SIG-M5 treated with dmso at 0.1 percent for 504 hours (cell line): ENCODE results near the gene SETBP1.
"Not testable (repeated sequence)": the region's sequence is repeated elsewhere in the genome, so short reads cannot be mapped to it uniquely, and the experiment has no call there.

Experiments
- DNase-seq: peaks from one replicate; lab custom pipeline; 2025; ENCODE audit not compliant: unreplicated experiment; lab: John Stamatoyannopoulos, UW

SETBP1 gene

DNA sequence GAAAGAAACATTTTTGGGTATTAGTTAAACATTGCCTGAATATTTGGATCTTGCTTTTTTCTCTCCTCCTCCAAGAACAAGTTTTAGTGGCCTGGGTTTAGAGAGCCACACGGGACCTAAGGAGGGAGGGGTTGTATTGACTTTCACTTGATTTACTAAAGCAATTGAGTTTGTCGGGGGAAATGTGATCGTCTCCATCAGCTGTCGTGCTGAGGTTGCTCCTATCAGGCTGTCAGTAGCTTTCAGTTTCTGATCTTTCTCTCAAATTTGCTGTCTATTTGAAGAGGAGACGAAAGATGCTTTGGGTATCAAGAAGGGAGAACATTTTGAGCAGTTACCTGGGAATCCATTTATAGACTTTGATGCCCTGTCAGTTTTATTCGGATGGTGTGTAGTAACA, 106.0 kb downstream of the SETBP1 start:
- DNase-seq, result no peak

DNA sequence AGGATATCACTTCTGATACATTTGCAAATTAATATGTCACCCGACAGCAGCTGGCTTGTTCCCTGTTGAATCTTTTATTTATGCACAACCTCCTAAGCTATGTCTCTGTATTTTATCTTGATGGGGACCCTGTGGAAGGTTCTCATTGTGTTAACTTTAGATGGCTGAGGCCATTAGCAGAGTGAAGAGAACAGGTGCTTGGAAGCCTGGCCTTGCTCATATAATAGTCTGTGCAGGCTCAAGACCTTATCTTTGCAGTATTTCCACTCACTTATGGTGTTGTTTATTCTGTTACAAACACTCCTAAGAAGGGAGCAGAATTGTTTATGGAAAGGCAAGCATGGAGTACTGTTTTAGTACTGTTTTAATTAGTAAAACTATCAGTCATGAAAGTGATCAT, 107.6 kb downstream of the SETBP1 start:
- DNase-seq, result no peak

DNA sequence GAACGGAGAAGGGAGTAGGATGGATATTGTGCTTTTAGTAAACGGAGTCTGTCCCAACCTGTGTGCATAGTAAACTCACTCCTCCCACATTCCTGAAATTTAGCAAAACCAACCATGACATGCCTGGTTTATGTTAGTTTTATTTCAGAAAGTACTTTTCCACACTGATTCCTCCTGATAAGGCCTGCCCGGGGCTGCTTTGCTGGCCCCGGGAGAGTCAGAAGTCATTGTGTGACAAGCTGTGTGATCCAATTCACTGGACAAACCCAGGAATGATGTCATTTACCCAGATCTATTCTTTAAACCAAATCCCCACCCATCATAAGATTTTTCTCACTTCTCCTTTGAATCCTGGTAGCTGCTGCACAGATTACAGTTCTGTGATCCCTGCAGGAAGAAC, 109.0 kb downstream of the SETBP1 start:
- DNase-seq, result no peak

DNA sequence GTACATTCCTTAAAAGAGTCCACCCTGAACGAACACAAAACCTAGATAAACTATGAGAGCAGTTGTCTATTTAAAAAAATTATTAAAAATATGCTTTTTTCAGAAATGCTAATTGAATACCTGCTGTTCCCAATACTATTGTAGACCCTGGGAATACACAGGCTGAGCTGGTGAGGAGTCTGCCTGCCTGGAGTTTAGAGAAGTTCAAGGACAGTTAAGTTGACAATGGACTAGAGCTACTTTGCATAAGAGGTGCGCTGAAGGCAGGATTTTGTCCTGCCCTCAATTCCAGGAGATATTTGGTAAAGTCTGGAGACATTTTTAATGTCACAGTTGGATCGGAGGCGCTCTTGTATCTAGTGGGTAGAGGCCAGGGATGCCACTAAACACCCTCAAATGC, 110.2 kb downstream of the SETBP1 start:
- no peak for DNase-seq

DNA sequence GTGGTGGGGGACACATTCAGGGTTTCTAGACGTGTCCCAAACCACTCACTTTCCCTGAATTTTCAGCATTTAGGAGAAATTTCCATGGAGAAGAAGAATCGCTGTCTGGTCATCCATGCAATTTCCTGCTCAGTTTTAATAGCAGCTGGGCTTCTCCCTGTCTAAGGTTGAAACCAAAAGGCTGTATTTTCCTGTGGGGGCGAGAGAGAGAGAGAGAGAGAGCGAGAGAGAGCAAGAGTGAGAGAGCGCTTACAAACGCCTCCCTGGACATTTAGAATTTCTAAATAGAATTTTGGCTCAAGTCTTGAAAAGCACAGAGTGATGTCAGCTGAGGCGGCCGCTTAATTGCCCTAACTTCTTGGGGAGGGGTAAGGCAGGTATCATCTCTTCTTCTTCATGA, 110.8 kb downstream of the SETBP1 start:
- DNase-seq, result no peak

DNA sequence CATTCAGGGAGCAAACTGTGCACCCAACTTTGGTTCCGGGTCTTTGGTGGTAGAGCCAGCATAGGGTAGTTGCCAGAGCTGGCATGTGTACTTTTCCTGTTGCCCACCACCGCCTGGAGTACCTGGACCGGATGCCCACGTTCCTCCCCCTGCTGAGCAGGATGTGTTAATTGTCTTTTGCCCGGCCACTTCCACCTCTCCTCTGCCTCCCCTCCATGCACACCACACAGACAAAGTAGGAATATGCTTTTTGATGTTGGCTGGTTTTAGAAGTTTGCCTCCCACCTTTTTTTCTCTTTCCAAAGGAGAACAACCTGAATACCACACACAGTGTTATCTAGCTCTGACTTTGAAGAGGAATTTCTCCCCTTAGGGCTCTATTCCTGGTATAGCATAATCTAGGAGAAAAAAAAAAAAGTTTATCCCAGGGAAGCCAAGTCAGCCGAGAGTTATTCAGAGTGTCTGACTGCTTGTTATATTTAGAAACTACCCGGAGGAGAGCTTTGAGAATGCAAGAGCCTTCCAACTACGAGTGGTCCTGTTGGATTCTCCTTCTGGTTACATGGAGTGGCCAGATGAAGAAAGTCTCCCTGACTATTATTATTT, 111.9 kb downstream of the SETBP1 start:
- DNase-seq, result no peak

DNA sequence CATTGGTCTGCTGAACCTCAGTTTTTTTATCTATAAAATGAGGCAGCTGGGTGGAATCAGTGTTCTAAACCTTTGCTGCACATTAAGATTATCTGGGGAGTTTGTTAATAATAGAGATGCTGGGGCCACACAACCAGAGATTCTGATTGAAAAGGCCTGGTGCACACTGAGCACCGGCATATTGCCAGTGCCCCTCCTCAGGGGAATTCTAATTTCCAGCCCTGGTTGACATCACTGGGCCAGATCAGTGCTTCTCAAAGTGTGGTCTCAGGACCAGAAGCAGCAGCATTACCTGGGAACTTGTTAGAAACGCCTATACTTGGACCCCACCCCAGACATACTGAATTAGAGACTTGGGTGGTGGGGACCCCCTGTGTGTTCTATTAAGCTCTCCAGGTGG, 112.5 kb downstream of the SETBP1 start:
- no peak for DNase-seq

DNA sequence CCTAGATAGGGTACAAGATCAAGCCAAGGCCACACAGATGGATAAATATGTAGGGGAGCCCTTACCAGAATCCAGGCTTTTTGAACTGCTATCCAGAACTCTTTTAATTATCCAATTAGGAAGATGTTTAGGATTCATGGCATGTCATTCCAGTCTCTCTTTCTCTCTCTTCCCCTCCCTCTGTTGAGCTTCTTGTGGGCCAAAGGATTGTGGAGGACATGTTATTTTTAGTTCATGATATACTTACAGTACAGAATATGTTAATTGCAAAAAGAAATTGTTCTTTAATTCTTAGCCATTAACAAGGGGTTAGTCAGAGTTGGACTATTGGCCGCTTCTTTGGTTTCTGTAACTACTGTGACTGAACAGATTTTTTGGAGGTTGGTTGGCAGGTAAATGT, 113.0 kb downstream of the SETBP1 start:
- no peak for DNase-seq

DNA sequence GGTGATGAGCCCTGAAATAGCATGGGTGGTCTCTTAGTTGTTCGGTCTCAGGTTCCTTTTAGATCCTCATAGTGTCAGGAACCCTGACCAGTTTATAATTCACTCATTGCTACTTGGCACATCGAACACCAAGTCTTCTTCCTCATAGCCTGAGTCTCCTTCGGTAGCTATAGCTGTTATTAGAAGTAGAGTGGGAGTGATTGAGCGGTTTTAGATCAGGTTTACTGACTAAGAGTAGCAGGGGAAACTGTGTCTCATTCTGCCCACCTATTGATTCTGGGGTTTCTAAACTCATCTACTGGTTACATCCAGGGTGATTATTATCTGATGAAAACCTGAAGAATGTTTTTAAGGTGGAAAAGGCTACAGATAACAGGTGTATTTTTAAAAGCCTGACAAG, 114.6 kb downstream of the SETBP1 start:
- no peak for DNase-seq

DNA sequence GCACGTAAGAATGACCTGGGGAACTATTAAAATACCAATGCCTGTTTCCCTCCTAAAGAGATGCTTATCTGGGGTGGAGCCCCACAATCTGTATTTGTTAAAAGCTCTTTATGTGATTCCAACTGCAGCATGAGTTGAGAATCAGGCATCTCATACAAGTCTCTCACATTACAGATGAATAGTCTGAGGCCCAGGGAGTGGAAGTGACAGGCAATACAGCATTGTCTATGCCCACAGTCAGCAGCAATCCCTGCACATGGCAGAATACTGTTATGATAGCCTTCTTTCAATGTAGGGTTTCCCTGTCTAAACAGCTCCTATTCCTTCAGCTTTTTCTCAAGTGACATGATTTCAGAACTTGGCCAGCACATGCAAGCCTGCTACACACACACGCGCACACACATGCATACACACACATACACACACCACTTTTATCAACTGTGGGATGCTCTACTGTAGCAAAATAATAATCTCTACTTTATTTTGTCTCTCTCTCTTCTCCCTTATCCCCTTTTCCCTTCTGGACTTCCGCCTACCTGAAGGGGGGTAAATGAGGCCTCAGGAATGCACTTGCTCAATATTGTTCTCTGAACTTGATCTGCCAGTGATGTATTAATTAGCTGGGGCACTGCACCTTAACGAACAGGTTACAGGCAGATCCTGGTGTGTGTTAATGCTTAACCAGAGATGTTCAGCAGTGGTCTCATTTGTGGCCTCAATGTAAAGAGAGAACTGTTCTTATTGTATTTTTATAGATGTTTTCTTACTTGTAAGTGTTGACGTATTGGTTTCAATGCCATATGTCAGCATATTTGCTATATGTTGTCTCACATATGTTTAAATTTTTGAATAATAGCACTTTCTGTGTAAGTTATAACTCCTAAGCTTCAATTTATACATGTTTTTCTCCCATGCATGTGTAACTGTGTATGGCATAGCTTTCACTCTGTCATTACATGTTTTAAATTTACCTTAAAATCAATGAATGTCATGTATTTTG, 116.0 kb downstream of the SETBP1 start:
- DNase-seq, result no peak

DNA sequence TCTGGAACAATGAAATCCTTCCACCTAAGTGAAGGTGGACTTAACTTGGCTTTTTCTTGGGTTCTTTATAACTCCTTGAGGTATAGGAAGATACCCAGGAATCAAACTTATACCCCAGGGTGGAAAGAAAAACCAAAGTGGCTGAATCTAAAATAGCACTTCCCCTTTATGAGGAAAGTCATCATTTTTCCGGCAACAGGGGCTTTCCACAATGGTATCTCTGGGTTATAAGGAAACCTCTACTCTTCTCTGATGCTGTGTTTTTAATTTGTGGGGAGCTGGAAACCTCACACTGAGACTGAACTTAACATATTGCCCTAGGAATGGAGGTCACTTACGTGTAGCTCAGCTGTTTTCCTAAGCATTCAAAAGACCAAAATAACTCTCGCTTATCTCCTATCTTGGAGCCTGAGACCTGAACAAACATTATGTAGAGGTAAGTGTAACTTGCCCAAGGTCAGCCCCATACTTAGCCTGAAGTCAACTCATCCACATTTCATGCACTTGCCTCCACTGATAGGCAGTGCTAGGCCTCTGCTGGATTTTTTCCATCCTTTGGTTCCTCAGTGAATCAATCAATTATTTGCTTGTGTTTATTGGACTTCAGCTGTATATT, 117.9 kb downstream of the SETBP1 start:
- DNase-seq, result no peak

DNA sequence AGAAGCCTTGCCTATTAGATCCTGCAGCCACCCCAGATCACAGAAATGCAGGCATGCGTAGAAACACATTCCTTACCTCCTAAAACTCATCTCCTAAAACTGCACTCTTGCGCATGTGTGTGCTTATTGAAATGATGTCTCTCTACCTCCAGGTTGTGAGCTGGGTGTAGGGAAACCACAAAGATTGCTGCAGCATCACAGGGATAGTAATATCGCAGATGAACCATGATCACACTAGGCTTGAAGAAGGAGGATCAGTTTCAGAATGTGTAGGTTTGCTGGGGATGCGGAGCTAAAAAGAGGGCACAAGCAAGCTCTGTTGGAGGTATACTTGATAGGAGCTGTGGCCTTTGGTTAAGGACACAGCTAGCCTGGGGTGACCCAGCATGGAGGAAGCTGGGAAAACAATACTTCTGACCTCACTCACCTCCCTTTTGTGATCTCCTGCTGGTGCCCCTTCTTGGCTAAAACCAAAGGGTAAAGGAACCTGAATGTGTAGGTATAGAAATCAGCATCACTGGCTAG, 118.8 kb downstream of the SETBP1 start:
- no peak for DNase-seq

DNA sequence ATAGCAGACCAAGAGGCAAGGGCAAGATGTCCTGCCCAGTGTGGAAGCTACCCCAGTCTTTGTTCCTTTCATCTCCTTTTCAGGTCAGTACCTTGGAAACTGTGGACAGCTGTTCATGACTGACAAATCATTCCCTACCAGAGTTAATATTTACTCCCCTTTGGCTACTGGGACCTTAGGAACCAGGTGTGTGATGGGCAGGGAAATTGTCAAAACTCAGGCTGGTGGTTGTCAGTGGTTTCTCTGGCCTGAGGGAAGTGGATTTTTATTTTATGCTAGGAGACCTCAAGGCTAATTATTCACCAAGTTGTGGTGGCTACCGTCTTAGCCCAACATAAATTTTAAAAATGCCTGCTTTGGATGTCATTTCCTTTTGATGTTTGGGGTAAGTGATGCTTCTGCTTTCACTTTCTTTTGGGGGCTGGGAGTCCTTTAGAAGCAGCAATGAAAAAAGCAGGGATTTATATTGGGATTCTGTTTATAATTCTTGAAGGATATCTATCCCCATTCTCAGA, 119.3 kb downstream of the SETBP1 start:
- no peak for DNase-seq

DNA sequence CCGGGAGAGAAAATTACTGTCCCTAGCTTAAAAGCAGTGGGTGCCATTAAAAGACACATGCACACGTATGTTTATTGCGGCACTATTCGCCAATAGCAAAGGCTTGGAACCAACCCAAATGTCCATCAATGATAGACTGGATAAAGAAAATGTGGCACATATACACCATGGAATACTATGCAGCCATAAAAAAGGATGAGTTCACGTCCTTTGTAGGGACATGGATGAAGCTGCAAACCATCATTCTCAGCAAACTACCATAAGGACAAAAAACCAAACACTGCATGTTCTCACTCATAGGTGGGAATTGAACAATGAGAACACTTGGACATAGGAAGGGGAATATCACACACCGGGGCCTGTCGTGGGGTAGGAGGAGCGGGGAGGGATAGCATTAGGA, 120.1 kb downstream of the SETBP1 start:
- not testable (repeated sequence) for DNase-seq

DNA sequence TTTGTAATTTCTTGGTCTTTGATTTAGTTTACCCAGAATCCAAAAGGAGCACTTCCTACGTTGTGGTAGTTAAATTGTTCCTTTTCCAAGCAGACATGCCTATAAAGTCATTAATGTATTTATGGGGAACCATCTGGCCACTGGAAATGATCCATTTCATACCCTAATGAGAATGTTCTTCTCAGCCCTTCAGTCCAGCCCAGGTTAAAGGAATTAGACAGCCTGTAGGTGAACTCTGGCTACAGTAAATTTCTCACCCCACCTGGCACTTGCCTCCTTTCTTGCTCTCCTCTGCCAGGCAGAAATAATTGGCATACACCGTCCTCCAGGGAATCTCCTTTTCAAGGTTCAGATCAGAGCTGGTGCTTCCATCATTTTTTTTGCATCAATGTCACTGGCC, 121.1 kb downstream of the SETBP1 start:
- DNase-seq, result no peak

DNA sequence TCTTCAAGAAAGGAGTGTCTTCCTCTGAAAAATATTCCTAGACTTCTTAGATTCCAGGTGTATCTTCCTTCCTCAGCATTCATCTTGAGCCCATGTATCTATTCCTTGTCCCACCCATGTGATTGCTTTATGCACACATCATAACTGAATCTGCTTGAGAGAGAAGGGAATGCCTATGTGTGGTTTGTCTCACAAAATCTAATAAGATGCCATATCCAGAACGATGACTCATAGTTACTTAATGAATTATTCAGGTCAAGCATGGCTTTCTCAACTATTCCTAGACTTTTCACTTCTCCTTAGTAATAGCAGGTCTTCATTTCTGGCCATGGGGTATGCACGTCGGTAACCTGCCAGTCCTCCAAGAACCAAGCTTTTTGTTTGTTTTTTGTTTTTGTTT, 121.8 kb downstream of the SETBP1 start:
- no peak for DNase-seq

DNA sequence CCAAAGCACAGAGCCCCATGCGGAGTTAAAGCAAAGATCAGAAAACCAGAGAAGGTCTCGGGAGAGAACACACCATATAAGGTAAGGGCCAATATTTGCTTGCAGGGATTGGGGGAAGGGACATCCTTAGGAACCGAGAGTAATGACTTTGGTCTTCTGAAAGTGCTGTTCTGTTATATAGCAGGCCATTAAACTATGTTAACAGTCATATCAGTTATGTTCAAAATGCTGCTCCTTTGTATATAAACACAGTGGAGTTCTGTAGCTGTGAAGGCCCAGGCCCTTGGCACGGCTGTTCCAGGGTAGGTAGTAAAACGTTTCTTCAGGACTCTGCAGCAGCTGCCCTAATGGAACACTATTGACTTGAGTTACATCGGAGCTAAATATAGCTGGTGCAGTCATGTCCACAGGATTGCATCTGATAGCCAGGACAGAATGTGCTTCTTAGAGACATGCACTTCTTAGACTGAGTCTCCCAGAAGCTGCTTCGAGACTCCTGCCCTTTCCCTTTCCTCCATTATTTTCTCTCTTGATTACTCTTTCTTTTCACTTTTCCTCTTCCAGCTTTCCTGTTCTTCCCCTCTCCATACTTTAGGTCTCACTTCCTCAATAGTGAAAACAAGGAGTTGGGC, 122.4 kb downstream of the SETBP1 start:
- DNase-seq, result no peak

DNA sequence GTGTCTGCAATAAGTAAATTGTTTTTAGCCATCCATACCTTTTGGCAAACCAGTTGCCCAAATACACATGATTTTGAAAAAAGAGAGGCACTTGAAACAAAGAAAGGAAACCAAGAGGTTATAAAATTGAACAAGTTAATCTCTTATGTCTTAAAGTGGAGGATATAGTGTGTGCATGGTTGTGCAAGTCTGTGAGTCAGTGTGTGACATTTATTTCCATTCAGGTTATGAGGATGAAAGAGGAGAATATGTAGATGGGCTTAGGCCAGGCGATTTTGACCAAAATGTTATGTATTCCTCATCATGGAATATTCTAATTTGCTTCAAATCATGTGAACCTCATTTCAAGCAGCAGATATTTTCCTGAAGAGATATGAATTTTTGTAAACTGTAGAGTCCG, 123.3 kb downstream of the SETBP1 start:
- DNase-seq, result no peak

DNA sequence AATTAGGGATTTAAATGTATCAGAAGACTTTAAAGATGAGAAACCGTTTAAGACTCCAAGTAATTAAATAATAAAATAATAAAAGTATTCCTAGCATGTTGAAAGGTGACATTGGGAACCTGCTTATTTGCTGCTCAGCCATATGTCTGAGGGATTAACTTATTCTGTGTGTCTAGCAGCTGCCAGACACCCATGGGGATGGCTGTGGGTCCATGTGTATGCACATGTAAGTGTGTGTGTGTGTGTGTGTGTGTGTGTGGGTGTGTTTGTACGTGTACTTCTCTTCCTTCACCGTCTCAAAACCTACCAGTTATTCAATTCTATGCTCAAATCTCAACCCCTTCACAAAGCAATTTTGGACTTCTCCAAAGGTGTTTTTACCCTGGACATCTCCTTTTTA, 124.5 kb downstream of the SETBP1 start:
- no peak for DNase-seq

DNA sequence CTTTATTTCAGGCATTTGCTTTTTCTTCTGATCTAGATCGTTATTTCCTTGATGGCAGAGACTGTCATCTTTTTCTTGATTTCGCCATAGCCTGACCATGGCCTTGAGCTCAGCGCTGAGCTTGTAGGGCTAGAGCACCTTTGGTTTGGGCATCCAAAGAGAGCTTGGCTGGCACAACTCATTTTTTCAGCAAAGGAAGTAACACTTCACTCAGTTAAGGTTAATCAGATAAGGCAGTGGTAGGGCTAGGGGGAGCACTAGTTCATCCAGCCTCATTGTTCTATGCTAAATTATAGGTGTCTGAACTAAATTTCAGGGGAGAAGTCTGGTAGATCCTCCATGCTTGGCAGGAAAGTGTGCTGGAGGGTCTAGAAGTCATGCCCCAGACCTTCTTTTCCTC, 125.0 kb downstream of the SETBP1 start:
- no peak for DNase-seq

DNA sequence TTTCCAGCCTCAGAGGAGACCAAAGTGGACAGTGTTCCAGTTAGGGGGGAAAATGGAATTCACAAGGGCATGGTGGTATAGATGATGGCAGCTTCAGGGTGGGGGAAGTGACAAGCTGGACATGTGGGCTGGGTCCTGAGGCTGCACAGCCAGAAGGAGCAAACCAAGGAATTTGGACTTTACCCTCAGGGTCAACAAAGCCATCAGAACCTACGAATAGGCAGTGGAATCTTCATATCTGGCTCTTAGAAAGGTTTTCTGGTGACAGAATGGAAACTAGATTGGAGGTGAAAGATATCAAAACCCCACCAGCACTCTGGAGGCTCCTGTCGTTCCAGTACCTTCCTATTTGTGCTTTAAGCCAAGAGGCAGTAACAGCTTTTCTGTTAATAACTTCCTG, 127.1 kb downstream of the SETBP1 start:
- DNase-seq, result no peak
